HG03039 (cell line): ENCODE data around the gene DUSP6.

Experiments
- ATAC-seq: cut with Tn5 transposase; IDR thresholded peaks from one replicate; pipeline ENCODE4 v1.9.1; 2021; ENCODE audit warnings: mild to moderate bottlenecking, moderate library complexity; ENCODE audit not compliant: unreplicated experiment

Gene DUSP6, protein sequence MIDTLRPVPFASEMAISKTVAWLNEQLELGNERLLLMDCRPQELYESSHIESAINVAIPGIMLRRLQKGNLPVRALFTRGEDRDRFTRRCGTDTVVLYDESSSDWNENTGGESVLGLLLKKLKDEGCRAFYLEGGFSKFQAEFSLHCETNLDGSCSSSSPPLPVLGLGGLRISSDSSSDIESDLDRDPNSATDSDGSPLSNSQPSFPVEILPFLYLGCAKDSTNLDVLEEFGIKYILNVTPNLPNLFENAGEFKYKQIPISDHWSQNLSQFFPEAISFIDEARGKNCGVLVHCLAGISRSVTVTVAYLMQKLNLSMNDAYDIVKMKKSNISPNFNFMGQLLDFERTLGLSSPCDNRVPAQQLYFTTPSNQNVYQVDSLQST

DNA sequence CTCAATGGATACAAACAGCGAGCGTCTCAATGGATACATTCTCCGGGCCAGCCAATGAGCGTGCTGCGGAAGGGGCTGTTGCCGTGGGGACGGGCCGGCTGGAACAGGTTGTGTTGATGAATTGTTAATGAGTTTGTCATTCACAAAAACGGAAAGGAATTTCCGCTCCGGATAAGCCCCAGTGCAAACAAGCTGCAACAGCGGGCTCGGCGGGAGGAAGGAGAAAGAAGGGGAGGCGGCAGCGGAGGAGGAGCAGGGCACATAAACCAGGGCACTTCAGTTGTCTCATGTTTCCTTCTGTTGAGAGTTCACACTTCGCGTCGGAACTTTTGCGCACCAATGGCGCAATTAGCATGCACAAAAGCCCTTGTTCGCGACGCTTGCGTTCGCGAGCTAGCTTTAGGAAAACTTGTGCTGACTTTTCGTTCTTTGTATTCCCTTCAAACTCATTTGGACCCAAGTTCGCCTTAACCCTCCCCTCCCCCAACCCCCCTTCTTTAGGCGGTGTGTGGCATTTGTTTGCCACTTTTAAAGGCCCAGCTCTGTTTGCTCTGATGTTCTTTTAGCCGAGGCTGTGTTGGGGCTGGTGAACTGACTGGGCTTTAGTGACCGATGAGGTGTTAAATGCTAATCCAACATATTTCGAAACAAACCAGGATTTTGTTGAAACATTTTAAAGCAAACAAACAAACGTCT is at the start of gene DUSP6:
Gene DUSP6 (minus strand): TSS at position 10 of the 696 bp plus-strand sequence. CDS start 462 bp downstream, outside the sequence.
- ATAC-seq, result peak; percentile 37

GRCh38 chr12:89401433-89402058 is 49.2 kb upstream of the DUSP6 start:
- ATAC-seq, result no peak

- ATAC-seq, result no peak
These were observed 48.1 kb upstream of the DUSP6 start for GRCh38 chr12:89400415-89400814.

GRCh38 chr12:89395712-89396111 is 43.4 kb upstream of the DUSP6 start:
- ATAC-seq, result no peak

- ATAC-seq, result no peak
These were observed 41.3 kb upstream of the DUSP6 start for GRCh38 chr12:89393551-89394121.

DNA sequence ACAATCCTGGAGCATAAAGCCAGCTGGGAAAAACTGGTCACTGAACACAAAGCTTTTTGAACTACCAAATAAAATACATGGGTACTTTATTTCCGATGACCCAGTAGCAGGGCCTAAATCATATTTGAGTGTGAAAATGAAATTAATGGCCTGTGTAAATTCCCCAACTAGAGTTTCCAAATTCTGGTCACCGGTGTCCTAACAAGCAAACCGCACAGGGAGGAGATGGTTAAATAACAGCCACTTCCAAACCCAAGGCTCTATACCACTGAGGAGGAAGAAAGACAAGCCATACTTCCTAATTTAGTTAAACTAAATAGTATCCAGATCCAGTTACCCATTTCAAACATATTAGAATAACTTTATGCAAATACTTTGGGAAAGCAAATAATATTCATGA is 40.1 kb upstream of the DUSP6 start:
- ATAC-seq, result no peak

DNA sequence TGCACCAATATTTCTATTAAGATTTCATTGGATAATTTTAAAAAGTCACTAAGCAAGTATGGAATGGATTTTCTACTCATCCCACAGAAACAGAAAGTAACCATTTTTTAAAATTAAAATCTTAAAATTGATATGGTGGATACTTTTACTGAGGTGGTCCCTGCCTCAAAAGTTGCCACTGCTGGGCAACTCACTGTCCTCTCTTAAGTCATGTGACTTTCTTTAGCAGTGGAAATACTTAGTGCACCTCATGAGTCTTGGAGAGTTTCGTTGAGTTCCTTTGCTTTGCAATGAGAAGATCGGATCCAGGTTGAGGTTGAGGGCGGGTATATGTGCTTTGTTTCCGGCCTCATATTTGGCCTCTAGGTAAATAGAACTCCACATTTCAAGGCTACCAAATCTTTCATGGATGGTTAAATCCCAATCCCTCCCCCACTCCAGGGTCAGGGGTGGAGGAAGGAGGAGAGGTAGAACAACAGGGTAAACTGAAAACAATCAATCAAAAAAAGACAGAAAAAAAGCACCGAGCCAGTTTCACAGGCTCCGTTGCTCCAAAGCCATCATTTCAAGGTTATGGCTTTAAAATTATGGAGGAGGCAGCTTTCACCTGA is 39.5 kb upstream of the DUSP6 start:
- ATAC-seq, result no peak

GRCh38 chr12:89390802-89391673 is 38.7 kb upstream of the DUSP6 start:
- ATAC-seq, result no peak

GRCh38 chr12:89389755-89390661 is 37.7 kb upstream of the DUSP6 start:
- ATAC-seq, result no peak

- no peak for ATAC-seq
These were observed 33.8 kb upstream of the DUSP6 start for GRCh38 chr12:89386138-89386537.

DNA sequence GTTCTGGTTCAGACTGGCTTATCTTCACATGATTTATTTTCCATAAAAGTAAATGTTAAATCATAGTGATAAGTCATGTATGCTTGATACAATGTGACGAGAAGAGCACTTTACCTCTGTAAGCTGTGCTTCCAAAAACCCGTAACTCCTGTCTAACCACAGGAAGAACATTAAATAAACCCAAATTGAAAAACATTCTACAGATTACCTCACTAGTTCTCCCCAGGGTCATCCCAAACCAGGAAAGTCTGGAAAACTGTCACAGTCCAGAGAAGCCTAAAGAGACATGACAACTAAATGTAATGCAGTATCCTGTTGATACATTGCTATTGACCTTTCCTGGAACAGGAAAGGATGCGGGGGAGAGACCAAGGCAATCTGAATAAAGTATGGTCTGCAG is 32.5 kb upstream of the DUSP6 start:
- no peak for ATAC-seq

- no peak for ATAC-seq
These were observed 31.9 kb upstream of the DUSP6 start for GRCh38 chr12:89384050-89384758.

- ATAC-seq, result no peak
These were observed 31.1 kb upstream of the DUSP6 start for GRCh38 chr12:89383235-89384049.

DNA sequence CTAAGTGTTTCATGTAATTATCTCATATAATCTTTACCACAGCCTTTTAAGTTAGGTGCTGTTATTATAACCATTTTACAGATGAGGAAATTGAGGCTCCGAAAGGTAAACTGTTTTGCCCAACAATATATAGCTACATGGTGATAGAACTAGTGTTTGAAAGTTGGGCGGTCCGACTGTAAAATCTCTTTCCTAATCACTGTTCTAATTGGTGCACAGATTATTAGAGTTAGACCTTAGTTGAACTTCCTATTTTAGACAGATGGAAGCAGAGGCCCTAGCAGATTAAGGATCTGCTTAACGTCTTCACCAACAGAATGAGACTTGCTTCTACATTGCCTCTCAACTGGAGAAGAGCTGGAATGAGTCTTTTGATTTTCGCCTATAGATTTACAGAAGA is 30.0 kb upstream of the DUSP6 start:
- no peak for ATAC-seq

DNA sequence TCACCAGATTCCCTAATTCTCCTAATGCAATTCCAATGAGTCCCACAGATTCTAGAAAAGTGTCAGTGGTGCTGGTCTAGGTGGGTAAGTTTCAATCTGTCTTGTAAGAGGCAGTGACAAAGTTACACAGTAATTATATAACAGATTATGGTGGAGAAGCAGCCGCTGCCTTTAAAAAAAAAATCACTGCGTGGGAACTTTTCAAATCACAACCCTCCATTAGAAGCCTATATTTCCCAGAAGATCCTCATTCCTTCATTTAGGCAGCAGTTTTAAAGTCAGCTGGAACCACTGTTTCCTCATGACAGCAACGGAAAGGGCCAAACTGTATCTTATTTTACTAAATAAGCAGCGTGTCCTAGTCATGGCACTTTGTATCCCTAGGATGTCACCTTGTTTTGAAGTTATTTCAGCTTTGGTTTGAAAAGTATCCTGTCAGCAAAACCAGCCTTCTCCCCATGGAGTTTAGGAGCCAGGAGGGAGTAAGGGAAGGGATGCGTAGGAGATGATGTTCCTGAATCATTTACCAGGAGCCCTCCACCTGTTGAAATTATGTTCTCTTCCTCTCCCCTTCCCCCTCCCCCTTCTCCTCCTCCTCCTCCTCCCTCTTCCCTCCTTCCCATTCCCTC is 27.7 kb upstream of the DUSP6 start:
- ATAC-seq, result no peak

DNA sequence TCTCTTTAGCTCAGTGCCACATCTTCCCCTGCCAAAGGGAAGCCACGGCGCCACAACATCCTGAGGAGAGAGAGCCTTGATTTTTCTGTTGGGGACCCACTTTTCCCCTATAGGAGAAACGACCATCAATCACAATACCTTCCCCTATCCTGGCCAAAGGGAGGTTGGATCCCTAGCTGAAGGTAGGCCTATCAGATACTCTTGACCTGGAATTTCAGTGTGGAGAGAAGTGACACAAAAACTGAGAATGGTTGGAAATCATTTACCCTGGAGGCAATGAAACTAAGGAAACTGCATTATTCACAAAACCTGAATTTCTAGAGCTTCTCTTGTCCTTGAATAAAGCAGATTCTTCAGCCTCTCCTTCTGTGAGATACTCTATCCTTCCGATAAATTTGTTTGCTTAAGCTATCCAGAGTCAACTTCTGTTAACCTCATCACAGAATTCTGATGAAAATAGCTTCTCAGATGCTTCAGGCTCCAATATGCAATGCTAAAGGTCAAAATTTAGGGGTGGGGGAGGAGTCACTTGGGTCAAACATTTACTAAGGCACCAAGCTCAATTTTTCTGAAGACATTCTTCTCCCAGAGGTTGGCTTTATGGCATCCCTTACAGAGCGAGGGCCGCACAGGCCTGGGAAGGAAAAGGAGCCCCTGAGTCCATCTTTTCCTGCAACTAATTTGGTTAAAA is 27.0 kb upstream of the DUSP6 start:
- ATAC-seq, result no peak

- ATAC-seq, result no peak
These were observed 24.5 kb upstream of the DUSP6 start for GRCh38 chr12:89376844-89377243.
